Stimulated activated naive CD8-positive, alpha-beta T cell treated with anti-CD3 and anti-CD28 coated beads, Interleukin-15, Interleukin-2, amounts not matched to agents 100 ng/mL and 50 ng/mL, for 24 hours (primary cell): ENCODE data around the gene MICU1.

ENCODE experiments used
- H3K27ac Mint-ChIP-seq: one replicate; pipeline ENCODE4 v1.8.0; 2021; ENCODE audit warnings: mild to moderate bottlenecking, mixed read lengths
- H3K27me3 Mint-ChIP-seq: one replicate; pipeline ENCODE4 v1.8.0; 2021; ENCODE audit warnings: mixed read lengths
- H3K36me3 Mint-ChIP-seq: one replicate; pipeline ENCODE4 v1.8.0; 2021; ENCODE audit warnings: low read depth, mixed read lengths
- H3K4me1 Mint-ChIP-seq: one replicate; pipeline ENCODE4 v1.8.0; 2021; ENCODE audit warnings: low read depth, mixed read lengths
- H3K4me3 Mint-ChIP-seq: one replicate; pipeline ENCODE4 v1.8.0; 2021; ENCODE audit warnings: mild to moderate bottlenecking, mixed read lengths
- H3K9me3 Mint-ChIP-seq: one replicate; pipeline ENCODE4 v1.8.0; 2021; ENCODE audit warnings: mixed read lengths

The MICU1 gene

GRCh38 chr10:72511459-72511858, 114.4 kb downstream of the MICU1 start:
- H3K36me3 Mint-ChIP-seq = peaks cover 18% of the 10 kb centered on the region
- H3K27ac Mint-ChIP-seq = no peak overlapping the region
- H3K9me3 Mint-ChIP-seq = peaks cover 18% of the 10 kb centered on the region
- no peaks in the 10 kb centered on the region for H3K27me3 Mint-ChIP-seq
- H3K4me3 Mint-ChIP-seq = no peak overlapping the region
- peaks cover 2% of the 10 kb centered on the region for H3K4me1 Mint-ChIP-seq

- H3K4me3 Mint-ChIP-seq = no peak overlapping the region
- H3K36me3 Mint-ChIP-seq = peaks cover 21% of the 10 kb centered on the region
- no peaks in the 10 kb centered on the region for H3K27me3 Mint-ChIP-seq
- peaks cover 15% of the 10 kb centered on the region for H3K9me3 Mint-ChIP-seq
- no peak overlapping the region for H3K27ac Mint-ChIP-seq
- H3K4me1 Mint-ChIP-seq = peaks cover 2% of the 10 kb centered on the region
Measured at GRCh38 chr10:72509941-72510340, 115.9 kb downstream of the MICU1 start.

GRCh38 chr10:72509206-72509799, 116.6 kb downstream of the MICU1 start:
- H3K27ac Mint-ChIP-seq = no peak overlapping the region

GRCh38 chr10:72508033-72508432, 117.8 kb downstream of the MICU1 start:
- peaks cover 6% of the 10 kb centered on the region for H3K9me3 Mint-ChIP-seq
- peaks cover 31% of the 10 kb centered on the region for H3K36me3 Mint-ChIP-seq
- peaks cover 4% of the 10 kb centered on the region for H3K4me1 Mint-ChIP-seq
- H3K27ac Mint-ChIP-seq = no peak overlapping the region
- no peaks in the 10 kb centered on the region for H3K27me3 Mint-ChIP-seq
- no peak overlapping the region for H3K4me3 Mint-ChIP-seq

More at GRCh38 chr10:72509206-72509799, 116.6 kb downstream of the MICU1 start:
- Mint-ChIP-seq H3K9me3 (peaks cover 14% of the 10 kb centered on the region), H3K4me3 (no peak overlapping the region), H3K36me3 (peaks cover 25% of the 10 kb centered on the region), H3K27me3 (no peaks in the 10 kb centered on the region), H3K4me1 (peaks cover 2% of the 10 kb centered on the region)

- Mint-ChIP-seq H3K9me3 (peaks cover 4% of the 10 kb centered on the region), H3K4me3 (no peak overlapping the region), H3K4me1 (peaks cover 4% of the 10 kb centered on the region), H3K36me3 (peaks cover 31% of the 10 kb centered on the region), H3K27ac (no peak overlapping the region), H3K27me3 (no peaks in the 10 kb centered on the region)
Measured at GRCh38 chr10:72506474-72506873, 119.4 kb downstream of the MICU1 start.

GRCh38 chr10:72505435-72505834, 120.4 kb downstream of the MICU1 start:
- Mint-ChIP-seq H3K4me3 (no peak overlapping the region), H3K4me1 (peaks cover 4% of the 10 kb centered on the region), H3K9me3 (peaks cover 4% of the 10 kb centered on the region), H3K27me3 (no peaks in the 10 kb centered on the region), H3K36me3 (peaks cover 31% of the 10 kb centered on the region), H3K27ac (no peak overlapping the region)

- Mint-ChIP-seq H3K4me1 (peaks cover 4% of the 10 kb centered on the region), H3K9me3 (peaks cover 4% of the 10 kb centered on the region), H3K27me3 (no peaks in the 10 kb centered on the region), H3K4me3 (no peak overlapping the region), H3K36me3 (peaks cover 31% of the 10 kb centered on the region), H3K27ac (no peak overlapping the region)
Measured at GRCh38 chr10:72503694-72504438, 122.0 kb downstream of the MICU1 start.

GRCh38 chr10:72503241-72503640, 122.6 kb downstream of the MICU1 start:
- no peak overlapping the region for H3K27ac Mint-ChIP-seq
- no peak overlapping the region for H3K4me3 Mint-ChIP-seq
- peaks cover 4% of the 10 kb centered on the region for H3K4me1 Mint-ChIP-seq
- peaks cover 31% of the 10 kb centered on the region for H3K36me3 Mint-ChIP-seq
- H3K27me3 Mint-ChIP-seq = no peaks in the 10 kb centered on the region
- H3K9me3 Mint-ChIP-seq = peaks cover 4% of the 10 kb centered on the region

GRCh38 chr10:72502581-72502980, 123.3 kb downstream of the MICU1 start:
- Mint-ChIP-seq H3K27ac (no peak overlapping the region), H3K36me3 (peaks cover 31% of the 10 kb centered on the region), H3K4me3 (no peak overlapping the region), H3K9me3 (peaks cover 4% of the 10 kb centered on the region), H3K27me3 (no peaks in the 10 kb centered on the region), H3K4me1 (peaks cover 4% of the 10 kb centered on the region)

- H3K4me1 Mint-ChIP-seq = peaks cover 4% of the 10 kb centered on the region
- no peaks in the 10 kb centered on the region for H3K9me3 Mint-ChIP-seq
- no peak overlapping the region for H3K4me3 Mint-ChIP-seq
- no peak overlapping the region for H3K27ac Mint-ChIP-seq
- H3K27me3 Mint-ChIP-seq = no peaks in the 10 kb centered on the region
- peaks cover 10% of the 10 kb centered on the region for H3K36me3 Mint-ChIP-seq
Measured at GRCh38 chr10:72499701-72500100, 126.2 kb downstream of the MICU1 start.

- Mint-ChIP-seq H3K4me3 (no peak overlapping the region), H3K4me1 (no peaks in the 10 kb centered on the region), H3K36me3 (peaks cover 7% of the 10 kb centered on the region), H3K27me3 (no peaks in the 10 kb centered on the region), H3K9me3 (no peaks in the 10 kb centered on the region), H3K27ac (no peak overlapping the region)
Measured at GRCh38 chr10:72490951-72491350, 134.9 kb downstream of the MICU1 start.

- Mint-ChIP-seq H3K27ac (no peak overlapping the region), H3K9me3 (no peaks in the 10 kb centered on the region), H3K4me1 (no peaks in the 10 kb centered on the region), H3K4me3 (no peak overlapping the region), H3K27me3 (no peaks in the 10 kb centered on the region), H3K36me3 (peaks cover 7% of the 10 kb centered on the region)
Measured at GRCh38 chr10:72487521-72487920, 138.4 kb downstream of the MICU1 start.

GRCh38 chr10:72487116-72487515, 138.8 kb downstream of the MICU1 start:
- H3K27me3 Mint-ChIP-seq = no peaks in the 10 kb centered on the region
- H3K27ac Mint-ChIP-seq = no peak overlapping the region
- H3K4me1 Mint-ChIP-seq = no peaks in the 10 kb centered on the region
- H3K9me3 Mint-ChIP-seq = no peaks in the 10 kb centered on the region
- H3K4me3 Mint-ChIP-seq = no peak overlapping the region
- H3K36me3 Mint-ChIP-seq = peaks cover 5% of the 10 kb centered on the region

- Mint-ChIP-seq H3K4me1 (no peaks in the 10 kb centered on the region), H3K27me3 (no peaks in the 10 kb centered on the region), H3K27ac (no peak overlapping the region), H3K9me3 (no peaks in the 10 kb centered on the region), H3K4me3 (no peak overlapping the region), H3K36me3 (peaks cover 3% of the 10 kb centered on the region)
Measured at GRCh38 chr10:72485701-72486100, 140.2 kb downstream of the MICU1 start.

GRCh38 chr10:72484521-72484920, 141.4 kb downstream of the MICU1 start:
- H3K27me3 Mint-ChIP-seq = no peaks in the 10 kb centered on the region
- H3K36me3 Mint-ChIP-seq = no peaks in the 10 kb centered on the region
- no peaks in the 10 kb centered on the region for H3K4me1 Mint-ChIP-seq
- no peak overlapping the region for H3K4me3 Mint-ChIP-seq
- no peaks in the 10 kb centered on the region for H3K9me3 Mint-ChIP-seq
- H3K27ac Mint-ChIP-seq = no peak overlapping the region

GRCh38 chr10:72483471-72483870, 142.4 kb downstream of the MICU1 start:
- H3K4me1 Mint-ChIP-seq = no peaks in the 10 kb centered on the region
- no peak overlapping the region for H3K4me3 Mint-ChIP-seq
- H3K36me3 Mint-ChIP-seq = no peaks in the 10 kb centered on the region
- H3K27me3 Mint-ChIP-seq = no peaks in the 10 kb centered on the region
- no peaks in the 10 kb centered on the region for H3K9me3 Mint-ChIP-seq
- H3K27ac Mint-ChIP-seq = no peak overlapping the region
